A172 (cell line): Measurements from ENCODE around the gene NUF2. TPM values are rescaled to one million over a fixed set of nuclear protein-coding genes. Genes with fewer than 3 reads are reported as not detected.
"Not testable (repeated sequence)": the region's sequence is repeated elsewhere in the genome, so short reads cannot be mapped to it uniquely, and the experiment has no call there.

Source experiments
- DNase-seq: peaks from one replicate; pipeline ENCODE4 v3.0.0-alpha.2; 2015; ENCODE audit warnings: low spot score
- total RNA-seq: library from RNA; depleted of rRNA; stranded (reverse); fragments of >200 nt; shearing (Covaris generic); gene quantifications from 2 replicates; pipeline ENCODE4 v1.2.3, GENCODE V29; 2014; rRNA removed

NUF2 gene
- 74.7 and 95.8 TPM in 2 replicates for total RNA-seq

- peak; percentile 98 for DNase-seq
Measured at GRCh38 chr1:163321311-163322305, at the start of gene NUF2. Gene NUF2 (plus strand): TSS chr1:163321954. CDS start chr1:163326052, 4,098 bp downstream.

DNA sequence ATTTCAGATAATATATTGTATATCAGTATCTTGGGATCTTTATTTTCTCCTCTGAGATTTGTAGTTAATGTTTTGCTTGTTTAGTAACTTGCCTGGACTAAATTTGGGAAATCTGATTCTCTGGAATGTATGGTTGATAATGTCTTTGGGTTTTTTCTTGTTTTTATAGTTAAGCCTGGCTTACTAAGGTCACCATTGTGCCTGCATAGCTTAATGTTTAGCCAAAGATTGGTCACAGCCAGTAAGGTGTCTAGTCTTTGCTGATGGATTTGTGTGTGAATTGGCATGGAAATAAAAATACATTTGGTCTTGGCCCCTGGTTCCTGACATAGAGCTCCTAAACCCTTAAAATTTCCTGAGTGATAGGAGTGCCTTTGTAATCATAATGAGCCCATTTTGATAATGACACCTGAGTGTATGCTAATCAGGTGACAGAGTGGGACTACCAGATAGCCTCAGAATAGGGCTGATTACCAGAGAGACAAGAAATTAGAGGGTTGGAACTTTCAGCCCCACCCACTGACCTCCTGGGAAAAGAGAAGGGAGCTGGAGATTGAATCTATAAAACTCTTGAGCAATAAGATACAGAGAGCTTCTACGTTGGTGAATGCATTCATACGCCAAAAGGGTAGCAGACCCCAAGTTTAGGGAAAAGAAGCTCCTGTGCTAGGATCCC is 47.9 kb upstream of the NUF2 start:
- DNase-seq, result no peak

GRCh38 chr1:163275222-163275621 is 46.5 kb upstream of the NUF2 start:
- peak; percentile 14 for DNase-seq

DNA sequence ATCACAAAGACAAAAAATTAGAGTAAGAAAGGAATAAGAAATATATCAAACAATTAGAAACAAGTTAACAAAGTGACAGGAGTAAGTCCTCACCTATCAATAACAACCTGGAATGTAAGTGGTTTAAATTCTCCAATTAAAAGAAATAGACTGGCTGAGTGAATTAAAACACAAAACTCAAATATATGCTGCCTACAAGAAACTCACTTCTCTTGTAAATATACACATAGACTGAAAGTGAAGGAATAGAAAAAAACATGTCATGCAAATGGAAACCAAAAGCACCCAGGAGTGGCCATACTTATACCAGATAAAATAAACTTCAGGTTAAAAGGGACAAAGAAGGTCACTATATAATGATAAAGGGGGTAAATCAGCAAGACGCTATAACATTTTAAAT is 43.2 kb upstream of the NUF2 start:
- no peak for DNase-seq

DNA sequence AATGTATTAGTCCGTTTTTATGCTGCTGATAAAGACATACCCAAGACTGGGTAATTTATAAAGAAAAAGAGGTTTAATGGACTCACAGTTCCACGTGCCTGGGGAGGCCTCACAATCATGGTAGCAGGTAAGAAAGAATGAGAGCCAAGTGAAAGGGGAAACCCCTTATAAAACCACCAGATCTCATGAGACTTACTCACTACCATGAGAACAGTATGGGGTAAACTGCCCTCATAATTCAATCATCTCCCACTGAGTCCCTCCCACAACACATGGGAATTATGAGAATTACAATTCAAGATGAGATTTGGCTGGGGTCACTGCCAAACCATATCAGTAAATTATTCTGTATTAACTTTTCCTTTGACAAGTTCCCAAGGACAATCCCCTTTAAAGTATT is 36.9 kb upstream of the NUF2 start:
- peak; percentile 64 for DNase-seq

DNA sequence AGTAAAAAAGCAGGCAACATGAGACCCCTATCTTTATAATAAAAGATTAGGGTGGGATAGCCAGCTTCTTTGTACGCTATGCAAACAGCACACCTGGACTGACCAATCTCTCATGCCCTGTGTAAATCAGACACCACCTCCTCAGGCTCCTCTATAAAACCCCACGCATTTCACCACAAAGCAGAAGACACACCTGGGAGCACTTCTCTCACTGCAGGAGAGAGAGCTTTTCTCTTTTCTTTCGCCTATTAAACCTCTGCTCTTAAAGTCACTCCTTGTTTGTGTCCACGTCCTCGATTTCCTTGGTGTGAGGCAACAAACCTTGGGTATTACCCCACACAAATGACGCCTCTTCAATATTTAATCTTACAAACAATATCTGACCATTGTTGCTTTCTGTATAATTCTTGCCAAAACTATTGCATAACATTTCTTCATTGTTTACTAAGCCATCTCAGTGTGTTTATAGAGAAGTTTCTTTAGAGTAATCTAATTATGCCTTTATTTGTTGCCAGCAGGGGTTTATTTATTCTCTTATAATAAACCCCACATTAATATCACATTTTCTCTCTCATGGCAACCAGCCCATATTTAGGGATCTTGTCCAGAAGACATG is 31.6 kb upstream of the NUF2 start:
- no peak for DNase-seq

GRCh38 chr1:163291461-163291860 is 30.3 kb upstream of the NUF2 start:
- no peak for DNase-seq

GRCh38 chr1:163292153-163292552 is 29.6 kb upstream of the NUF2 start:
- not testable (repeated sequence) for DNase-seq

- not testable (repeated sequence) for DNase-seq
Measured at GRCh38 chr1:163293497-163293896, 28.3 kb upstream of the NUF2 start.

DNA sequence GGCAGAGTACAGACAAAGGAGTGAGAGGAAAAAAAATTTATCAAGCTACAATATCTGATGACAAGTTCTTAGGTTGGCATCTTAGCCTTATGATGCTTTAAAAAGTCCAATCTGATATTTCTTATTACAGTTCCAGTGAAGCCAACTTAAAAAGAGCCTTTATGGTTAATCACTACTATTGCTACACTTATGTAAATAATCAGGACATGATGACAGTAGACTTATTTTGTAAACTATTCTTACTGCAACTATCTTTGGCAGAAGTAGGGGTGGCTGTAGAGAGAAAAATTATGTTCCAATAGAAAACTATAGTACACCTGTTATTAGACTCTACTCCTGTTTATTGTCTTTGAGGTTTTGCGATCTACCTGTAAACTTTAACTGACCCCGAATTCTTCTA is 25.8 kb upstream of the NUF2 start:
- no peak for DNase-seq

DNA sequence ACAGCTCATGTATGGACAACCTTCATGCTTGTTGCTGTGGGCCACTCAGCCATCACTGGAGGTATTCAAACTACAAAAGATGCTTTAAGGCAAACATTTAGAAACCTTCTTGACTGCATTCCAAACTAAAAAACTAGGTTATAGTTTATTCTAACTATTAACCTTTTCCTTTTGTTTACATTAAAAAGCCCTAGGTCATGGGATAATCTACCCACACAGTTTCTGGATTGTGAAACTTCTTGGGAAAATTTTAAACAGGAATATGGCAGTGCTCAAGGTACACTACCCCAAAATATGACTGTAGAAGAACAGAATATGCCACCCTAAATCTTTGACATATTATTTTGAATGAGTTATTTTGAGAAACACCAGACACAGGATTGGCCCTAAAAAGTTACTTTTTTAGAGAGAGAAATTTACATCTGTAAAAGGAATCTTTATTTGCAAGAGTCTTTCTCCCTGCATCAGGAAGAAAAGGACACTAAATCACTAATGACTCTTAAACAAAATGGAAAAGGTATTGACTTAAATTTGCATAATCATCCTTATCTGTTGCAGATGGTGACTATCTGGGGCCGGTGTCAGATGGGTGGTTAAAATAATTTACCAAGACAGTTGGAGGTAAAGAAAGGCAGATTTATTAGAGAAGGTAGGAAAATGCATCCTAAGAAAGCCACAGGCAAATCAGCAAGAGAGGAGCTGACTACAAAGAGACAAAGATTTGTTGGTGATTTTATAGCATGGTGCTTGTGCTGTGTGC is 25.1 kb upstream of the NUF2 start:
- no peak for DNase-seq

DNA sequence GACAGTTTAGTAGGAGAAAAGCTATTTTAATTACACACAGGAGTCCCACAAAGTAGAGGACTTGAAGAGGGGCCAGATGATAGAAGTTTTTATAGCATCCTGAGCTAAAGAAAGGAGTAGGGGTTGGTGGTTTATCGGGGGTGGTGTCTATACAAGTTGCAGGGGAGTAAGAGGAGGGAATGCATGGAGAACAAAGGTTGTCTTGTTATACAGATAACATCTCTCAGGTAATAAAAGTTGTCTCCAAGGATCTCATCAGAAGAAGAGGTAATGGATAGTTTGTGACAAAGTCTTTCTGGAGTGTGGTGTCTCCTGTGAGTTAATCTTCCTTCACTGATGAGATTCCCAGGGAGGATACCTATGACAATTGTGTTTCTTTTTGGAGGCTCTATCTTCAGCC is 23.4 kb upstream of the NUF2 start:
- DNase-seq, result no peak

DNA sequence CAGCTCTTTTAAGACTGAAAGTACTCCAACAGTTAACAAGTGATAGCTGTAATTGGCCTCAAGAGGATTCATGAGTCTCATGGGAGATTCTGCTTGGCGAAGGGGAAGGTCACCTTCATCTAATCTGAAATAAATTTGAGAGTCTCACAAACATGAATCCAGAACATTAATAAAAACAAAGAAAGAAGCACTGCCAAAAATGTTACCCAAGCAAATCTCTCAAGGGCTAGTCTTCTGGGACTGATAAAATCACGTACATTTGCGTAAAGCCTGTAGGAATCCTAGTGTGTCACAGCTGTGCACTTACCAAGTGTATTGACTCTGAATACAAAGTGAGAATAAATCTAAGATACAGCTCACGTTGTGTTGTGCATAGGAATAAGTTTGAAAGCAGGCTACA is 21.2 kb upstream of the NUF2 start:
- DNase-seq, result no peak

DNA sequence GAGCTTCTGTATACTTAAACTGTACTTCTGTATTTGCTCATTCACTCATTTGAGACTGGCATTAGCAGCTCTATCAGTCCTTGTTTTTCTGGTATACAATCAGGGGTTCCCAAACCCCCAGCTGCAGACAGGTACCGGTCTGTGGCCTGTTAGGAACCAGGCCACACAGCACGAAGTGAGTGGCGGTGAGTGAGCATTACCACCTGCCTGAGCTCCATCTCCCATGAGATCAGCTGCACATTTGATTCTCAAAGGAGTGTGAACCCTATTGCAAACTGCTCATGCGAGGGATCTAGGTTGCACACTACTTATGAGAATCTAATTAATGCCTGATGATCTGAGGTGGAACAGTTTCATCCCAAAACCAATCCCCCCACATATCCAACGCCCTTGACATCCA is 18.2 kb upstream of the NUF2 start:
- DNase-seq, result no peak

GRCh38 chr1:163305441-163305840 is 16.3 kb upstream of the NUF2 start:
- no peak for DNase-seq

DNA sequence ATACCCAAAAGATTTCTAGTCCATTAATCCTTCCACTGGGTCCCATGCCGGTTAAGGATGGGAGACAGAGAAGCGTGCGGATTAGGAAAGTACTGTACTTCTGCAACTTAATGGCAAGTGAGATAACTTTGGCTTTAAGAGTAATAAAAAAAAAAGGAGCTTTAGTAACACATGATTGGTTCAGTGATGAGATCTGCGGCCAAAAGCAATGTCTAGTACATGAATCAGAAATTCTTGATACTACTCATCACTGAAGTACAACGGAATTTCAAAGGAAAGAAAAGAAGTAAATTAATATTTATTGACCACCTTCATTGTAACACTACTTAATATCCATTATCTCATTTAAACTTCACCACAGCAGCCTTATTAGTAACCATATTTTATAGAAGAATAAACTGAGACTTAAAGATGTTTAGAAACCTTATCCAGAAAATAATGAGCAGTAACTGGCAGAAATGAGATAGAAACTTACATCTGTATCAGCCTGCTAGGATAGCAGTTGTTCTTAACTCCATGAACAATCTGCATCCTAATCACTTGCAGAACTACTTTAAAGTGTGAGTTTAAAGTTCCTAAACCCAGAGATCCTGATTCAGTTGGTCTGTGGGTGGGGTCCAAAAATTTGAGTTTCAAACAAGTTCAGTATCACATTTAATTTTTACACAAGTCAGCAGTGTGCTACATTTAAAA is 14.1 kb upstream of the NUF2 start:
- DNase-seq, result peak; percentile 82

GRCh38 chr1:163308811-163309210 is 12.9 kb upstream of the NUF2 start:
- DNase-seq, result no peak

- peak; percentile 65 for DNase-seq
Measured at GRCh38 chr1:163315773-163316374, 5.9 kb upstream of the NUF2 start.

- DNase-seq, result no peak
Measured at GRCh38 chr1:163320891-163321290, 863 bp upstream of the NUF2 start.

GRCh38 chr1:163323339-163323738 is 1.6 kb downstream of the NUF2 start:
- DNase-seq, result not testable (repeated sequence)

DNA sequence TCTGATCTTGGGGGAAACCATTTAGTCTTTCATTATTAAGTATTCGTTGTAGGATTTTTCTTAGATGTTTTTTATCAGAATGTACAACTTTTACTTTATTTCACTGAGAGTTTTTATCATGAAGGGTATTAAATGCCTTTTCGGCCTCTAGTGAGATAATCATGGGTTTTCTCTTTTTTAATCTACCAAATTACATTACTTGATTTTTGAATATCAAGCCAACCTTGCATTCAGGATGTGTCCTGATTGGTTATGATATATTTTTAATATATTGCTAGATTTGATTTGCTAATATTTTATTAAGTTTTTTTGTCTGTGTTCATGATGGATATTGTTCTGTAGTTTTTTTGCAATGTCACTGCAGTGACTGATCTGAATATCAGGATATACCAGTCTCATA is 9.4 kb downstream of the NUF2 start:
- DNase-seq, result no peak
